Prostate gland (tissue), 2 donors: ENCODE measurements around the gene MITF. TPM values are rescaled to one million over a fixed set of nuclear protein-coding genes. Genes with fewer than 3 reads are reported as not detected.

Experiments used
- DNase-seq: peaks from one replicate; pipeline ENCODE4 v3.0.0-alpha.2; 2019; ENCODE audit warnings: low spot score
- H3K27ac ChIP-seq, 2 donors: fragments of 200-600 bp; sonication (generic); 2 replicates each; pipeline ENCODE4 v1.5.1; 2017 to 2019
- H3K27me3 ChIP-seq: fragments of 200-600 bp; sonication (generic); replicated peaks from 2 replicates; pipeline ENCODE4 v1.5.1; 2019; ENCODE audit not compliant: insufficient read depth
- H3K36me3 ChIP-seq, 2 donors: fragments of 200-600 bp; sonication (generic); 1 replicate in 1 of 2; 2 replicates in 1 of 2; pipeline versions ENCODE4 v1.5.1 to v1.8.1; 2017 to 2019
- H3K4me1 ChIP-seq: fragments of 200-600 bp; sonication (generic); replicated peaks from 2 replicates; pipeline ENCODE4 v1.5.1; 2019
- H3K4me3 ChIP-seq, 2 donors: fragments of 200-600 bp; sonication (generic); 2 replicates each; pipeline ENCODE4 v1.5.1; 2017 to 2019
- H3K9me3 ChIP-seq: fragments of 200-600 bp; sonication (generic); 2 replicates; pipeline ENCODE4 v1.5.1; 2017
- CTCF ChIP-seq, 4 experiments: fragments of 200-600 bp in 2 of 4; fragments of 450-650 bp in 2 of 4; sonication (generic) in 2 of 4; IDR thresholded peaks; 1 replicate in 3 of 4; 2 replicates in 1 of 4; pipeline ENCODE4 v1.5.1; 2016 to 2019; ENCODE audit warnings: antibody characterized with exemption in 4 of 4, mild to moderate bottlenecking in 2 of 4, moderate library complexity in 2 of 4
- POLR2A ChIP-seq: fragments of 450-650 bp; IDR thresholded peaks from one replicate; pipeline ENCODE4 v1.6.1; 2016; ENCODE audit warnings: antibody characterized with exemption, mild to moderate bottlenecking
- POLR2AphosphoS5 ChIP-seq: sonication (generic); formaldehyde crosslinking; IDR thresholded peaks from one replicate; pipeline ENCODE4 v1.6.1; 2017; ENCODE audit warnings: antibody characterized with exemption
- WGBS: methylation state at CpG from one replicate; pipeline ENCODE4 v1.1.5; 2018; 5-methylcytosine and 5-hydroxymethylcytosine counted together
- intact Hi-C: fragments of 100-400 bp; cut with DNase I; formaldehyde crosslinking; loops from one replicate; pipeline ENCODE4 v1.14.2; 2022
- total RNA-seq, 2 donors: library from RNA; depleted of rRNA; stranded (reverse); fragments of >200 nt; gene quantifications; one replicate each; pipeline ENCODE4 v1.1.0, GENCODE V29; 2016

MITF gene
- total RNA-seq, 2 donors from 2014 or later: 7.7 to 17.6 TPM

- WGBS: 91% methylated on average over 1 of the region's 1 CpG
- H3K9me3 ChIP-seq: no peaks in the 10 kb centered on the region
Observed at GRCh38 chr3:69809076-69809835, 70.0 kb downstream of the MITF start.

GRCh38 chr3:69811452-69812401, 72.5 kb downstream of the MITF start:
- WGBS: 70% methylated on average over 4 of the region's 4 CpGs
- Histone ChIP-seq H3K27me3 (no peaks in the 10 kb centered on the region), H3K36me3 (no peaks in the 10 kb centered on the region), H3K27ac (no peak overlapping the region), H3K4me1 (no peaks in the 10 kb centered on the region), H3K4me3 (no peak overlapping the region), H3K9me3 (no peaks in the 10 kb centered on the region)
- no peak for DNase-seq
- intact Hi-C loops: no loop called here
- no peak for TF ChIP-seq CTCF (IDR thresholded peaks at IDR 0.05)
- no peak for TF ChIP-seq POLR2A
- no peak for TF ChIP-seq POLR2AphosphoS5

More at GRCh38 chr3:69809076-69809835, 70.0 kb downstream of the MITF start:
- TF ChIP-seq POLR2A (no peak), CTCF (IDR thresholded peaks at IDR 0.05) (no peak), POLR2AphosphoS5 (no peak)
- Histone ChIP-seq H3K36me3 (no peaks in the 10 kb centered on the region), H3K27ac (no peak overlapping the region), H3K27me3 (no peaks in the 10 kb centered on the region), H3K4me3 (no peak overlapping the region), H3K4me1 (no peaks in the 10 kb centered on the region)
- intact Hi-C loops: no loop called here
- no peak for DNase-seq

- H3K9me3 ChIP-seq: no peaks in the 10 kb centered on the region
- no peaks in the 10 kb centered on the region for H3K36me3 ChIP-seq
- H3K27me3 ChIP-seq: no peaks in the 10 kb centered on the region
- TF ChIP-seq CTCF (IDR thresholded peaks at IDR 0.05) (no peak), POLR2AphosphoS5 (no peak), POLR2A (no peak)
- intact Hi-C loops: no loop called here
- WGBS: 41% methylated on average over 1 of the region's 1 CpG
- no peak overlapping the region for H3K4me3 ChIP-seq
- H3K4me1 ChIP-seq: no peaks in the 10 kb centered on the region
- H3K27ac ChIP-seq: no peak overlapping the region
- no peak for DNase-seq
Observed at GRCh38 chr3:69815970-69816369, 76.7 kb downstream of the MITF start.

- no peaks in the 10 kb centered on the region for H3K9me3 ChIP-seq
- no peaks in the 10 kb centered on the region for H3K27me3 ChIP-seq
- intact Hi-C loops: no loop called here
- no peaks in the 10 kb centered on the region for H3K4me1 ChIP-seq
- no peaks in the 10 kb centered on the region for H3K36me3 ChIP-seq
- no peak for TF ChIP-seq POLR2AphosphoS5
- TF ChIP-seq POLR2A: no peak
- TF ChIP-seq CTCF (IDR thresholded peaks at IDR 0.05): no peak
- no peak overlapping the region for H3K27ac ChIP-seq
- 94% methylated on average over 2 of the region's 2 CpGs for WGBS
- H3K4me3 ChIP-seq: no peak overlapping the region
- no peak for DNase-seq
Observed at GRCh38 chr3:69817988-69818387, 78.7 kb downstream of the MITF start.
